Activated B cell treated with CpG ODN at 0.5 μM for 24 hours (primary cell): ENCODE results near the gene IL17RE. TPM values are rescaled to one million over a fixed set of nuclear protein-coding genes. Genes with fewer than 3 reads are reported as not detected.
"Not testable (repeated sequence)": the region's sequence is repeated elsewhere in the genome, so short reads cannot be mapped to it uniquely, and the experiment has no call there.

Source experiments
- ATAC-seq: fragments of 200-7000 bp; cut with Tn5 transposase; one replicate; pipeline ENCODE4 v1.10.0; 2021; ENCODE audit warnings: low read depth, mild to moderate bottlenecking, moderate library complexity
- CTCF ChIA-PET: fragments of 350-600 bp; sonication (Branson Sonifier 250); formaldehyde crosslinking; loops from one replicate; lab custom pipeline; 2021; ENCODE audit warnings: antibody characterized with exemption; lab: Charles Lee
- POLR2A ChIA-PET: fragments of 350-600 bp; sonication (Branson Sonifier 250); formaldehyde crosslinking; loops from one replicate; lab custom pipeline; 2021; ENCODE audit warnings: antibody characterized with exemption; lab: Charles Lee
- DNase-seq: peaks from one replicate; pipeline ENCODE4 v3.0.0; 2022
- H3K27ac Mint-ChIP-seq: one replicate; pipeline ENCODE4 v1.8.0; 2020; ENCODE audit warnings: mixed read lengths
- H3K27me3 Mint-ChIP-seq: one replicate; pipeline ENCODE4 v1.8.0; 2021; ENCODE audit warnings: mixed read lengths
- H3K36me3 Mint-ChIP-seq: one replicate; pipeline ENCODE4 v1.8.0; 2021; ENCODE audit warnings: low read depth, mixed read lengths
- H3K4me1 Mint-ChIP-seq: one replicate; pipeline ENCODE4 v1.8.0; 2021; ENCODE audit warnings: mixed read lengths
- H3K4me3 Mint-ChIP-seq: one replicate; pipeline ENCODE4 v1.8.0; 2020; ENCODE audit warnings: mild to moderate bottlenecking, mixed read lengths
- H3K9me3 Mint-ChIP-seq: one replicate; pipeline ENCODE4 v1.8.0; 2020; ENCODE audit warnings: mixed read lengths
- intact Hi-C: fragments of 100-400 bp; cut with micrococcal nuclease; formaldehyde crosslinking; loops from one replicate; pipeline ENCODE4 v1.15.1; 2024
- total RNA-seq: library from RNA; stranded (reverse); gene quantifications from 2 replicates; pipeline ENCODE4 v1.2.3, GENCODE V29; 2022
- TF ChIP-seq, protein P1 (sequence below): fragments of 200-600 bp; IDR thresholded peaks from one replicate; pipeline ENCODE4 v1.8.0; 2022; ENCODE audit warnings: antibody characterized with exemption, mild to moderate bottlenecking

Gene IL17RE
- total RNA-seq, 1 donor from 2014 or later, result 0.82 TPM

DNA sequence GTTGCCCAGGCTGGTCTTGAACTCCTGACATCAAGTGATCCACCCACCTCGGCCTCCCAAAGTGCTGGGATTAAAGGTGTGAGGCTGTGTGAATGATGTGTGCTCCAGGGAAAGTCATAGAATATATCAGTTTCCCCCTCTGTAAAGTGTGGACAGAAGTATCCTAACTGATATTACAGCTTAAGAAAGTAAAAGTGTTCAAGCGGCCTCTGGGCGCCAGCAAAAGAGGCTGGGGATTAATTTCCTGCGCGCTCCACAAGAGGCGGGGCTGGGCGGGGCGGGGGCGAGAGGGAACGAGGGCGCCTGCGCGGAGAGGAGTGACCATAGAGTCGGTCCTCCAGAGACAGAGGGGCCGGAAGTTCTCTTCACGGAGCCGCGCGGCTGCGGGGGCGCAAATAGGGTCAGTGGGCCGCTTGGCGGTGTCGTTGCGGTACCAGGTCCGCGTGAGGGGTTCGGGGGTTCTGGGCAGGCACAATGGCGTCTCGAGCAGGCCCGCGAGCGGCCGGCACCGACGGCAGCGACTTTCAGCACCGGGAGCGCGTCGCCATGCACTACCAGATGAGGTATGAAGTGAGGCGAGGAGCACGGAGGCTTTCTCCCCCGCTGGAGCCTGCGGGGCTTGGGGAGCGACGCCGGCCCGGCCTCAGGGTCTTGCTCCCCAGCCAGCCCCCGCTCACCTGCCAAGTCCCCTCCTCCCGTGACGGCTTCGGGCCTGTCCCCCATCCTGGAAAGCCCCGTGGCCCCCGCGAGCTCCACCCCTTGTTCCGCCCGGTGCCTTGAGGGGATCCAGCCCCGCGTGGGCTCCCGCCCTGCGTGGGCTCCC, 12.2 kb upstream of the IL17RE start, which contains the start of gene JAGN1:
JAGN1 (plus strand) TSS at position 362 of the 823 bp plus-strand sequence; CDS start at position 475, 113 bp downstream.
- POLR2A ChIA-PET, result interaction anchor here (0.6 to 3.8 kb wide), 28 partner anchors 11 to 430 kb away, joined by 3 to 92 read pairs (median 4); partner anchors contain the start of genes ARPC4, CRELD1, EMC3 and FANCD2
- H3K27me3 Mint-ChIP-seq, result no peaks in the 10 kb centered on the region
- peaks cover 33% of the 10 kb centered on the region for H3K36me3 Mint-ChIP-seq
- peak; percentile 86 for ATAC-seq
- DNase-seq, result peak; percentile 85
- H3K27ac Mint-ChIP-seq, result peak within 1 kb of the TSS; percentile 97
- intact Hi-C loops, result loop anchor here (1.0 to 2.0 kb wide), 11 partner anchors 25 to 494 kb away; partner anchors contain the start of genes BRPF1, CRELD1, FANCD2 and RPUSD3
- no peaks in the 10 kb centered on the region for H3K9me3 Mint-ChIP-seq
- CTCF ChIA-PET, result interaction anchor here (1.4 to 1.9 kb wide), 3 partner anchors 42 to 56 kb away, joined by 4 to 5 read pairs (median 5); partner anchors contain the start of gene CRELD1
- H3K4me1 Mint-ChIP-seq, result peaks cover 44% of the 10 kb centered on the region
- peak within 1 kb of the TSS; percentile 94 for H3K4me3 Mint-ChIP-seq
- TF ChIP-seq, protein P1, sequence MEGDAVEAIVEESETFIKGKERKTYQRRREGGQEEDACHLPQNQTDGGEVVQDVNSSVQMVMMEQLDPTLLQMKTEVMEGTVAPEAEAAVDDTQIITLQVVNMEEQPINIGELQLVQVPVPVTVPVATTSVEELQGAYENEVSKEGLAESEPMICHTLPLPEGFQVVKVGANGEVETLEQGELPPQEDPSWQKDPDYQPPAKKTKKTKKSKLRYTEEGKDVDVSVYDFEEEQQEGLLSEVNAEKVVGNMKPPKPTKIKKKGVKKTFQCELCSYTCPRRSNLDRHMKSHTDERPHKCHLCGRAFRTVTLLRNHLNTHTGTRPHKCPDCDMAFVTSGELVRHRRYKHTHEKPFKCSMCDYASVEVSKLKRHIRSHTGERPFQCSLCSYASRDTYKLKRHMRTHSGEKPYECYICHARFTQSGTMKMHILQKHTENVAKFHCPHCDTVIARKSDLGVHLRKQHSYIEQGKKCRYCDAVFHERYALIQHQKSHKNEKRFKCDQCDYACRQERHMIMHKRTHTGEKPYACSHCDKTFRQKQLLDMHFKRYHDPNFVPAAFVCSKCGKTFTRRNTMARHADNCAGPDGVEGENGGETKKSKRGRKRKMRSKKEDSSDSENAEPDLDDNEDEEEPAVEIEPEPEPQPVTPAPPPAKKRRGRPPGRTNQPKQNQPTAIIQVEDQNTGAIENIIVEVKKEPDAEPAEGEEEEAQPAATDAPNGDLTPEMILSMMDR, result no peak

DNA sequence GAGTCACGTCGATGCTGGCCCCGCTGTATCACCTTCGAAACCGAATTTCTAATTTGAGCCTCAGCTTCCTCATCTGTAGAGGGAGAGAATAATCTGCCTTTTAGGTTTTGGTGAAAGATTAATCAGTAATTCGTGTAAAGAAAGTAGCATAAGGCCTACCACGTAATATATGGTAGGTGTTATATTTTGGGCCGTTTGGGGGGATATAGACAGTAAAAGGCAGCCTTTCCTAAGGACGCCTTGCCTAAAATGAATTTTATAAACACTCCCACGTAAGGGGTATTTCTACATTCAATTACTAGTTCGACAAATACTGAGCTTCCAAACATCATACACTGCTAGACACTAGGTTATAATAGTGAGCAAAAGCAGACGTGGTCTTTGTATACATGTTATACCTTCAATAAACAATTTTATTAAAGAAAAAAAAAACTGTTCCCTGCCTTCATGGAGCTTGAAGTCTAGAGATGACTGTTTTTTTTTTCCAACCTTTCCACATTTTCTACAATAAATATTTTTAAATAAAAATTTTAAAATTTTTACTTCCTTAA, 11.5 kb upstream of the IL17RE start:
- no peak for DNase-seq
- Mint-ChIP-seq H3K27ac (peak overlapping the region; percentile 97), H3K36me3 (peaks cover 33% of the 10 kb centered on the region), H3K4me3 (peak overlapping the region; percentile 94), H3K4me1 (peaks cover 49% of the 10 kb centered on the region), H3K9me3 (no peaks in the 10 kb centered on the region), H3K27me3 (no peaks in the 10 kb centered on the region)
- no peak for ATAC-seq
- ChIA-PET POLR2A (interaction anchor here (0.6 to 3.8 kb wide), 22 partner anchors 12 to 429 kb away, joined by 3 to 92 read pairs (median 6); partner anchors contain the start of genes ARPC4, CRELD1, EMC3 and FANCD2), CTCF (interaction anchor here (1.4 to 1.9 kb wide), 3 partner anchors 41 to 55 kb away, joined by 4 to 5 read pairs (median 5); partner anchors contain the start of gene CRELD1)
- TF ChIP-seq, protein P1, result no peak
- intact Hi-C loops, result loop anchor here (2.0 kb wide), 2 partner anchors 136 to 494 kb away; partner anchors contain the start of genes FANCD2 and SETD5

DNA sequence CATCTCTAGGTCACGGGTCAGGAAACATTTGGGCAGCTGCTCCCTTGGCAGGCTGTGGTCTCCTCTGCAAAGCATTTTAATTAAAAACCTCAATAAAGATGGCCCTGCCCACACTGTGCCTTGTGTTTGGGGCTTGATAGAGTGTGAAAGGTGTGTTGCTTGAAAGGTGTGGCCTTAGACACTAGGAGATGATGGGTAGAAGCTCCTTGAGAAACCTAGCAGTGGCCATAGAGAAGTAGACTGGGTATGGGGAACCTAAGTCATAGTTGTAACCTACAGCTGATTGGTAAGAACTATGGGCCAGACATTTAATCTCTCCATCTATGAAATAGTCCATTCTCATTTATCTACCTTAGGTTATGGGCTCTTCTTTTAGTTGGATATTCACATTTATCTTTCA, 8.9 kb upstream of the IL17RE start:
- CTCF ChIA-PET, result interaction anchor here (0.6 to 1.1 kb wide), 5 partner anchors 10 to 884 kb away, joined by 3 to 4 read pairs (median 3); partner anchors contain the start of gene CRELD1
- TF ChIP-seq, protein P1, result no peak
- intact Hi-C loops, result no loop called here
- H3K4me1 Mint-ChIP-seq, result peaks cover 57% of the 10 kb centered on the region
- no peaks in the 10 kb centered on the region for H3K9me3 Mint-ChIP-seq
- ATAC-seq (no peak), DNase-seq (no peak)
- peak overlapping the region; percentile 50 for H3K27ac Mint-ChIP-seq
- peaks cover 33% of the 10 kb centered on the region for H3K36me3 Mint-ChIP-seq
- H3K4me3 Mint-ChIP-seq, result no peak overlapping the region
- H3K27me3 Mint-ChIP-seq, result no peaks in the 10 kb centered on the region
- POLR2A ChIA-PET, result interaction anchor here (0.6 to 2.0 kb wide), 3 partner anchors 39 to 288 kb away, joined by 3 to 7 read pairs (median 4); partner anchors contain the start of genes ARPC4 and CRELD1

DNA sequence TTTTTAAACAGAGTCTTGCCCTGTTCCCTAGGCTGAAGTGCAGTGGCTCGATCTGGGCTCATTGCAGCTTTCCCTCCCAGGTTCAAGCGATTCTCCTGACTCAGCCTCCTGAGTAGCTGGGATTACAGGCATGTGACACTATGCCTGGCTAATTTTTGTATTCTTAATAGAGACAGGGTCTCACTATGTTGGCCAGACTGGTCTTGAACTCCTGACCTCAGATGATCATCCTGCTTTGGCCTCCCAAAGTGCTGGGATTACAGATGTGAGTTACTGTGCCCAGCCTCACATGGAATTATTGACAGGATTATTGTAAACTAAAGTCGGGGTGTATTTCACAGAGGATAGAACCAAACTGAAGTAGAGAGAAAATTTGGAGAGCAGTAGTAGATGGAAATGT, 6.9 kb upstream of the IL17RE start:
- H3K27ac Mint-ChIP-seq, H3K9me3 Mint-ChIP-seq, ATAC-seq, DNase-seq, H3K4me3 Mint-ChIP-seq, intact Hi-C loops, CTCF ChIA-PET, H3K27me3 Mint-ChIP-seq: not testable (repeated sequence)
- POLR2A ChIA-PET, result interaction anchor here (0.7 kb wide), 2 partner anchors 87 to 103 kb away, joined by 3 to 5 read pairs; partner anchors contain the start of gene ARPC4
- H3K4me1 Mint-ChIP-seq, result peaks cover 48% of the 10 kb centered on the region
- H3K36me3 Mint-ChIP-seq, result peaks cover 31% of the 10 kb centered on the region

DNA sequence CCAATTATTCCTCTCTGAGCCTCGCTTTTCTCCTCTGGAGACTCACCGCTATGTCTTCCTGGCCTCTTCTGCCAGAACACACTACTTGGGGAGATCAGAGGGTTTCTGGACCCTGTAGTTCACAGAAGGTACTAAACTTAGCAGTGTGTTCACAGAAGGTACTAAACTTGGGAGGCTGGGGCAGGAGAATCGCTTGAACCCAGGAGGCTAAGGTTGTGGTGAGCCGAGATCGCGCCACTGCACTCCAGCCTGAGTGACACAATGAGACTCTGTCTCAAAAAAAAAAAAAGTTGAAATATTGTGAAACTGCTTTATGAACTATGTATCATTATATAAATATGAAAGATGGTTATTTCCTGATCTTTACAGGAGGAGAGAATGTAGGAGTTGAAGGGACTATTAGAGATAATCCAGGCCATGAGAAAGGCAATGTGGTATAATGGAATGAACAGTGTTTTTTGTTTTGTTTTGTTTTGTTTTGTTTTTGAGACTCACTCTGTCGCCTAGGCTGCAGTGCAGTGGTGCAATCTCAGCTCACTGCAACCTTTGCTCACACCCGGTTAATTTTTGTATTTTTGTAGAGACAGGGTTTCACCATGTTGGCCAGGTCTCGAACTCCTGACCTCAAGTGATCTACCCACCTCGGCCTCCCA, 5.8 kb upstream of the IL17RE start:
- CTCF ChIA-PET, H3K9me3 Mint-ChIP-seq, H3K4me3 Mint-ChIP-seq, POLR2A ChIA-PET, H3K27me3 Mint-ChIP-seq, DNase-seq, ATAC-seq, intact Hi-C loops: not testable (repeated sequence)
- Mint-ChIP-seq H3K36me3 (peaks cover 27% of the 10 kb centered on the region), H3K27ac (peak overlapping the region; percentile 60), H3K4me1 (peaks cover 42% of the 10 kb centered on the region)
